Midbrain (tissue), 1 donor: ENCODE data around the gene CSNK2A2.

Source experiments
- DNase-seq: peaks from one replicate; lab custom pipeline; 2025; lab: John Stamatoyannopoulos, UW

Gene CSNK2A2

GRCh38 chr16:58198803-58199411 lies 1.0 kb upstream of the CSNK2A2 start:
- no peak for DNase-seq

GRCh38 chr16:58197314-58198012 lies 443 bp downstream of the CSNK2A2 start:
- DNase-seq: no peak

GRCh38 chr16:58196898-58197313 lies 1.0 kb downstream of the CSNK2A2 start:
- no peak for DNase-seq

- no peak for DNase-seq
Measured at GRCh38 chr16:58195771-58196170, 2.1 kb downstream of the CSNK2A2 start.

- DNase-seq: no peak
Measured at GRCh38 chr16:58195344-58195743, 2.6 kb downstream of the CSNK2A2 start.

DNA sequence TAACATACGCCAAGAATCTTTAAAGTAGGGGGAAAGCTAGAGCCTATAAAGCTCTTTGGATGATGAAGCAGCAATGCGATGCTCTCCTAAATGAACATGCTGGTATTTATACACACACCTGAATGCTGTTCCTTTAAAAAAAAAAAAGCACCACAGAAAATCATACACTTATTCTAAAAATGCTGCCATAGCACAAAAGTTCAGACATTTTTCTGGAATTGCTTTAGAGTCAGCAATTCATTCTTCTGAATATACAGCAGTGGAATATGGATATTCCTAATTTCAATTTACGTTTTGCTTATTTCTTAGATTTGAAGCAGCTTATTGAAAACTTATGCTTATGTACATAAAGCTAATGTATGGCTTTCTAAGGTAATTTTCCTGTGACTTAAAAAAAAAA lies 3.1 kb downstream of the CSNK2A2 start:
- DNase-seq: no peak

- no peak for DNase-seq
Measured at GRCh38 chr16:58187665-58188421, 10.1 kb downstream of the CSNK2A2 start.

- DNase-seq: no peak
Measured at GRCh38 chr16:58187092-58187491, 10.8 kb downstream of the CSNK2A2 start.

DNA sequence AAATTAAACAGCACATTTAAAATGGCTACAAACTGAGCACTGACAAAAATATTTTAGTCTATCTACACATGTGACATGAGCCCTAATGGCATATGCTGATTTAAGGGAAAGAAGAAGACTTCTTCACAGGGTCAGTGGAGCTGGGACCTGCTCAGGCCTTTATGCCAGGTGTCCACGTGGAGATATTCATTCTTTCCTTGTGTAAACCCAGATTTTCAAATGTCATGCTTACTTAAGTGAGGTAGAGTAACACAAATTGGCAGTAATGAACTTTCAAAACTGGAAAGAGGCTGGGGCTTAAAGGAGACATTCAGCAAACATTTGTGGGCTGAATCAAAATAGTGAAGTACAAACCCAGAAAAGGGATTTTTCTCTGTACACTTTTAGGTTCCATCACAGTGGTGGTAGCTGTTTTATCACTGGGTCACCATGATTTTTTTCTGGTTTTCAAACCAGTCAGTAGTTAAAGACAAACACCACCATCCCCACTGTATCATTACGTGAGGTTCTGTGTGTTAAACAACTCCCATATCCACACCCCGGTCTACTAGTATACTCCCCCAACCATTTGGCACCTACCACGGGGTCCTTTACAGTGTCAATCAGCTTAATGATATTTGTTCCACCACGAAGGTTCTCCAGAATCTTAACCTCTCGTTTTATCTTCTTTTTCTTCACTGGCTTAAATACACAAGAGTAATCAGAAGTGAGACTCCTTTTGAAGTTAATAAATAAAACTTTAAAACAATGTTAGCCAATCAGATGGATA lies 11.5 kb downstream of the CSNK2A2 start:
- no peak for DNase-seq

GRCh38 chr16:58177353-58177710 lies 20.6 kb downstream of the CSNK2A2 start:
- no peak for DNase-seq

GRCh38 chr16:58176608-58177352 lies 21.1 kb downstream of the CSNK2A2 start:
- DNase-seq: no peak

DNA sequence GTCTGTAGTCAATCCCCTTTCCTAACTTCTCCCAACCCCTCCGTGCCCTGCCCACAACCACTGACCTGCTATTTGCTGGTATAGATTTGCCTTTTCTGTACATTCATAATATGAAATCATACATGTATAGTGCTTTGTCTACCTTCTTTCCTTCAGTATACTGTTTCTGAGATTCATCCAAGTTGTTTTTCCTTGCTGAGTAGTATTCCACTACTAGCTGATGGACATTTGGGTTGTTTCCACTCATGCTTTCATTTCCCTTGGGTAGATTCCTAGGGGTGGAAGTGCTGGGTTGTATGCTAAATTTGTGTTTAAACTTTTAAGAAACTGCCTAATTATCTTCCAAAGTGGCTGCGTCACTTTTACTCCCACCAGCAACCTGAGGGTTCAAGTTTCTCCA lies 27.7 kb downstream of the CSNK2A2 start:
- DNase-seq: no peak

DNA sequence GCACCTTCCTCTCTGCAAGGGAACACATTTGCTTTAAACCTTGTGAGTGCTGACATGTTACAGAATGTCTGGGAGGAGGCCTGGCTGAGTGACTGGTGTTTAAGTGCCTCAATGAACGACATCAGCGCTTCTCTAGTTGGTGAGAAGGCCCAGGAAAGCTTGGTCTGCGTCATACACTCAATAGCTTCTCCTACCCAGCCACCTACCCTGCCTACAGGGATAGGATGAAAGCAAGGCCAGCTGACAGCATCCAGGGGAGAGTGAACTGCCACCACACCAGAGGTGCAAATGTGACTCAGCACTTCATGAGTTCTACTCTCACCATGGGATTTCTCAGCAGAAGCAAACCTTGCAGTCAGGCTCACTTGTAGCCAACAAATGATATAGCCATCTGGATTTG lies 37.1 kb downstream of the CSNK2A2 start:
- DNase-seq: no peak

GRCh38 chr16:58158725-58159124 lies 39.2 kb downstream of the CSNK2A2 start:
- peak; percentile 6 for DNase-seq

DNA sequence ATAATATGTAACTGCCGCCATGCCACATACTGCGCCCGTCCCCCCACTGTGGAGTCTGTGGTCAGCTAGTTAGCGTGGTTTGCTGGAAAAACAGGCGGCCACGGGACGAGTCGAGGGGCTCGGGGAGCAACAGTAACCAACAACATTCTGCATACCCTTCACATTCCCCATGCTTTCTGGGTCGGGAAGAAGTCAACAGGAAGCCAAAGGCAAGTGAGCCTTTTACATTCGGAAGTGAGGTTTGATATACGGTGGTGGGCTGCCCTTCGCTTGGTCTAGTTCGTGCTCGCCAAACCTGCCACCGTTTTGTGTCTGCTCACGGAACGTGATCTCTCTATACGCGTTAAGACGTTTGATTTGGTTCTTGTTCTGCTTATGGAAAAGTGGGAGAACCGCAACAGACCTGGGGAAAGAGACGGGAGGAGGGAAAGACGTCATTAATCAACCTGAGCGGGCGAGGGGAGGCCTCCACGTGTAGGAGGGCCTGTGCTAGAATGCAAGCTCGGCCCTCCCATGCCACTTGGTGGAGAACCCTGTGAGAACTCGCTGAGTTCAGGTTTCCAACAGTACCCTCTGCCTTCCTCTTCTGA lies 39.9 kb downstream of the CSNK2A2 start:
- DNase-seq: no peak

DNA sequence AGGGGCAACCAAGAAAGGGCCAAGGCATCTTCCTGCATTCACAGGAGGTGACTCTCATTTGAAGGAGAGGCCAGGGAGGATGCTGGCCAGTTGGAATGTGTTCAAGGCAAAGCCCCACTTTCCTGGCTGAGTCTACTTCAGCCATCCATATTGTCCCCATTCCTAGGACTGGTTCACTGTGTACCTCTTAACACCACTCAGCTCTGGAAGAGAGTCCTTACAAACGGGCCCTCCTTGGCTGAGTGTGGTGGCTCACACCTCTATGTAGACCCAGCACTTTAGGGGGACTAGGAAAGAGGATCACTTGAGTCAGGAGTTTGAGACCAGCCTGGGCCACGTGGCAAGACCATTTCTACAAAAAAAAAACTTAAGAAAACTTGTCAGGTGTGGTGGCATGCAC lies 40.7 kb downstream of the CSNK2A2 start:
- no peak for DNase-seq

DNA sequence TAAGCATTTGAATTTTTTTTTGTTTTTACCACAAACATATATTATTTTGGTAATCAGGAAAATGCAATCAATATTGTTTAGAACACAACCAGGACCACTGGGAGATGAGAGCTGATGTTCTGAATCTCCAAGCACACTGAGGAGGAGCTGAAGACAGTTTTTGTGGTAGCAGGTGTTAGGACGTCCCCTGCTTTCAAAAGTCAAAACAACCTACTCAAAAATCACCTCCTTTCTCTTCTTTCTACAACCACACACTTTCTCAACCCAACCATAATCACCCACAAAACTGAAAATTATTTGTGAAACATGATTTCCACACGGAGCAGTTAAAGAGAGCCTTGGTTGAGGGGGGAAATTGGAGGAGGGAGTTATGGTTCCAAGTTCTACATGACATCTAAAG lies 42.1 kb downstream of the CSNK2A2 start:
- no peak for DNase-seq

DNA sequence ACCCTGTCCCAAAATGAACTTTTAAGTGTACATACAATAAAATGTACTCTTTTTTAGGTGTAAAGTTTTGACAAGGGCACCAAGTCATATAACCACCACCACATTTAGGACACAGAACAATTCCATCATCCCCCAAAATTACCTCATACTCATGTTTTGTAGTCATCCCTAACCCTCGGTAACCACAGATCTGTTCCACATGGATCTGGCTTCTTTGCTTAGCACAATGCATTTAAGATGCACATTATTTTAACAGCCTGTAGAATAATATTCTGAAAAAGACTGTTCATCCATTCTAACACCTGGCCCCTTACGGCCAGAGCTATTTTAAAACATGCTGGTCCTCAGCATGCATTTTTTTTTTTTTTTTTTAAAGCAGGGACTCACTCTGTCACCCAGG lies 43.6 kb downstream of the CSNK2A2 start:
- no peak for DNase-seq

DNA sequence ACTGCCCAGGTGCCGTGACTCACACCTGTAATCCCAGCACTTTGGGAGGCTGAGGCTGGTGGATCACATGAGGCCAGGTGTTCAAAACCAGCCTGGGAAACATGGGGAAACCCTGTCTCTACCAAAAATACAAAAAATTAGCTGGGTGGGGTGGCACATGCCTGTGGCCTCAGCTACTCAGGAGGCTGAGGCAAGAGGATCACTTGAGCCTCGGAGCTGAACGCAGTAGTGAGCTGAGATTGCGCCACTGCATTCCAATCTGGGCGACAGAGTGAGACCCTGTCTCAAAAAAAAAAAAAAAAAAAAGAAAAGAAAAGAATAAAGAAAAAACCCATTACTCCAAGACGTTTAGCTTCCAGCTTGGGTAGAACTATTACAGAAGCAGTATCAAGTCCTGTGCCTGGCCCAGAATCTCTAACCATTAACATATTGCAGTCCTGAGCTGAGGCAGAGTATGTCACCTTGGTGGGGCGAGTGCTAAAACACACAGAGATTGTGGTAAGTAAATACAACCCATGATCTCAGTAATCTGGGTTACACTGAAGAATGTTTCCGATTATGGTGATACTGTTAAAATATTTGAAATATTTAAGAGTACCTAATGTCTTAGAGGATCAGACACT lies 45.5 kb downstream of the CSNK2A2 start:
- DNase-seq: no peak

- DNase-seq: no peak
Measured at GRCh38 chr16:58148526-58148925, 49.4 kb downstream of the CSNK2A2 start.

DNA sequence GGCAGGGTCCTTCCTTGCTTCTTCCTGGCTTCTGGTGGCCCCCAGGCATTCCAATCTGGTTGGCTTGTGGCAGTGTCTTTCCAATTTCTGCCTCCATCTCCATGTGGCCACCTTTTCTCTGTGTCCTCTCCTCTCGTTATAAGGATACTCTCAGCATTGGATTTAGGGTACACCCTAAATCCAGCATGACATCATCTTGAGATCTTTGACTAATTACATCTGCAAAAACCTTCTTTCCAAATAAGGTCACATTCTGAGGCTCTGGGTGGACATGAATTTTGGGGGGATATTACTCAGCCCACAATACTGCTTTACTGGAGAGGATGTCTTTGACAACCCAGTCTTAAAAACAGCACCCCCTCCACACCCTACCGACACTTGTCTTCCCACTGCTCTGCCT lies 49.8 kb downstream of the CSNK2A2 start:
- DNase-seq: no peak
